ENCODE results near the gene DCDC2B. TPM values are rescaled to one million over a fixed set of nuclear protein-coding genes. Genes with fewer than 3 reads are reported as not detected.

Gene DCDC2B
- total RNA-seq, 1 experiment from 2014 or later = not detected

- H3K9me3 Mint-ChIP-seq = no peaks in the 10 kb centered on the region
- H3K4me1 Mint-ChIP-seq = peaks cover 21 to 23% of the 10 kb centered on the region in 2 experiments
- no CpG with 5 or more reads among the region's 7 CpGs for WGBS (ENCODE audit: extremely low coverage, insufficient read length, low lambda C conversion rate)
- no peak overlapping the region; a peak in 1 of 7 replicates for H3K27ac Mint-ChIP-seq
- no peak overlapping the region for H4K91ac ChIP-seq (ENCODE audit: insufficient read length, low read depth, low read length)
- H3K27ac ChIP-seq (ENCODE audit: insufficient read length, low read depth, low read length) = no peak overlapping the region
- peak; percentile 50 for DNase-seq
- H3K79me1 ChIP-seq (ENCODE audit: insufficient read depth, low read depth, low read length, poor library complexity, severe bottlenecking) = no peaks in the 10 kb centered on the region
- H3K4ac ChIP-seq (ENCODE audit: low read depth, low read length) = no peak overlapping the region
- H3K23me2 ChIP-seq (ENCODE audit: insufficient read length, low read depth, low read length, poor library complexity, severe bottlenecking) = peaks cover 17% of the 10 kb centered on the region
- no peak overlapping the region for H3K56ac ChIP-seq (ENCODE audit: insufficient read length, low read depth, low read length)
- H3K9me3 ChIP-seq (ENCODE audit: control insufficient read depth, low read depth, low read length) = no peaks in the 10 kb centered on the region
- no peak overlapping the region for H2BK12ac ChIP-seq (ENCODE audit: insufficient read length, low read depth, low read length)
- no peak overlapping the region for H3K14ac ChIP-seq (ENCODE audit: insufficient read depth, low read length)
- TF ChIP-seq CTCF (conservative IDR thresholded peaks at IDR 0.05) = no peak
- H3K4me3 Mint-ChIP-seq = peak overlapping the region; percentile 19 to 61; a peak in 4 of 5 replicates
- H3T11ph ChIP-seq (ENCODE audit: low read length) = no peak overlapping the region
- H2AK5ac ChIP-seq (ENCODE audit: insufficient read length, low read length) = no peak overlapping the region
- no peak overlapping the region for H3K4me2 ChIP-seq (ENCODE audit: insufficient read depth, insufficient read length, low read length)
- H3K23ac ChIP-seq (ENCODE audit: insufficient read length, low read depth, low read length) = no peak overlapping the region
- H2BK120ac ChIP-seq (ENCODE audit: low read depth, low read length, poor library complexity, severe bottlenecking) = no peak overlapping the region
- no peaks in the 10 kb centered on the region; the same call in 1 of the 2 replicates for H3K4me1 ChIP-seq (ENCODE audit: insufficient read depth, low read length)
- H2BK15ac ChIP-seq (ENCODE audit: low read depth, low read length) = no peak overlapping the region
- H3K9ac ChIP-seq (ENCODE audit: extremely low read depth, insufficient read length, low read length) = no peak overlapping the region
- H2BK20ac ChIP-seq (ENCODE audit: low read depth, low read length, poor library complexity, severe bottlenecking) = no peak overlapping the region
- H3K18ac ChIP-seq (ENCODE audit: insufficient read length, low read depth, low read length) = no peak overlapping the region
- H3K27me3 Mint-ChIP-seq (ENCODE audit: low read depth) = peaks cover 4% of the 10 kb centered on the region
- no peaks in the 10 kb centered on the region for H3K36me3 Mint-ChIP-seq (ENCODE audit: insufficient read depth in 1 of 3, low read depth in 3 of 3)
- H4K20me1 ChIP-seq (ENCODE audit: control insufficient read depth, insufficient read depth, insufficient read length) = no peaks in the 10 kb centered on the region
- H2BK5ac ChIP-seq (ENCODE audit: insufficient read length, low read length) = no peak overlapping the region
- no peak overlapping the region for H4K5ac ChIP-seq (ENCODE audit: insufficient read length, low read depth, low read length)
- no peak overlapping the region for H4K8ac ChIP-seq (replicated peaks; ENCODE audit: insufficient read length, low read depth, low read length)
- H3K27me3 ChIP-seq (ENCODE audit: insufficient read depth, low read length) = no peaks in the 10 kb centered on the region
- H3K79me2 ChIP-seq (ENCODE audit: insufficient read depth, low read length) = no peaks in the 10 kb centered on the region
- no peak overlapping the region for H2AFZ ChIP-seq (ENCODE audit: low read length)
Measured at GRCh38 chr1:32242341-32242851, 33.5 kb downstream of the DCDC2B start.
